IPS-15b (cell line): ENCODE measurements around the gene PGM2L1.

Source experiments
- H3K27me3 ChIP-seq: one replicate; pipeline ENCODE4 v1.6.1; 2013; ENCODE audit warnings: low read length; ENCODE audit not compliant: control insufficient read depth, insufficient read depth
- H3K36me3 ChIP-seq: one replicate; pipeline ENCODE4 v1.6.1; 2013; ENCODE audit warnings: low read length; ENCODE audit not compliant: control insufficient read depth, insufficient read depth
- H3K4me1 ChIP-seq: one replicate; pipeline ENCODE4 v1.6.1; 2013; ENCODE audit warnings: mild to moderate bottlenecking, low read length; ENCODE audit not compliant: control insufficient read depth, insufficient read depth
- H3K4me3 ChIP-seq: one replicate; pipeline ENCODE4 v1.5.1; 2013; ENCODE audit warnings: low read depth, low read length
- H3K9ac ChIP-seq: one replicate; pipeline ENCODE4 v1.6.1; 2013; ENCODE audit warnings: low read depth, mild to moderate bottlenecking, low read length
- H3K9me3 ChIP-seq: one replicate; pipeline ENCODE4 v1.6.1; 2013; ENCODE audit warnings: mild to moderate bottlenecking, low read length; ENCODE audit not compliant: control insufficient read depth, insufficient read depth

Gene PGM2L1

DNA sequence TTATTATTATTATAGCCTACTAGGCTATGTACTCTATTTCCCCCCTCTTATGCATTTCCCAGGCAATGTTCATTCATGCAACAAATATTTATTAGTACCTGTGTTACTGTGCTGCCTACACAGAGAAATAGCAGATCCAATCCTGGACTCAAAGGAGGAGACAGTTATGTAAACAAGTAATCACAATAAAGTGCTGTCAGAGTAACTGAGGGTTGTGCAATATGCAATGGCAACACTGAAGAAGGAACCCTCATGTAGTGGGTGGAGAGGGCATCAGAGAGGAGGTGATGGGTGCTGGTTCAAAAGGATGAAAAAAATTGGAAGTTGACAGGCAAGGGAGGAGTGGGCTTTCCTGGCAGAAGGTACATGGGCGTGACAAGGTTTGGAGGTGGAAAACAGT lies 85.9 kb downstream of the PGM2L1 start:
- Histone ChIP-seq H3K36me3 (no peaks in the 10 kb centered on the region), H3K9me3 (no peaks in the 10 kb centered on the region), H3K9ac (no peak overlapping the region), H3K27me3 (peaks cover 51% of the 10 kb centered on the region), H3K4me3 (no peak overlapping the region), H3K4me1 (no peaks in the 10 kb centered on the region)

DNA sequence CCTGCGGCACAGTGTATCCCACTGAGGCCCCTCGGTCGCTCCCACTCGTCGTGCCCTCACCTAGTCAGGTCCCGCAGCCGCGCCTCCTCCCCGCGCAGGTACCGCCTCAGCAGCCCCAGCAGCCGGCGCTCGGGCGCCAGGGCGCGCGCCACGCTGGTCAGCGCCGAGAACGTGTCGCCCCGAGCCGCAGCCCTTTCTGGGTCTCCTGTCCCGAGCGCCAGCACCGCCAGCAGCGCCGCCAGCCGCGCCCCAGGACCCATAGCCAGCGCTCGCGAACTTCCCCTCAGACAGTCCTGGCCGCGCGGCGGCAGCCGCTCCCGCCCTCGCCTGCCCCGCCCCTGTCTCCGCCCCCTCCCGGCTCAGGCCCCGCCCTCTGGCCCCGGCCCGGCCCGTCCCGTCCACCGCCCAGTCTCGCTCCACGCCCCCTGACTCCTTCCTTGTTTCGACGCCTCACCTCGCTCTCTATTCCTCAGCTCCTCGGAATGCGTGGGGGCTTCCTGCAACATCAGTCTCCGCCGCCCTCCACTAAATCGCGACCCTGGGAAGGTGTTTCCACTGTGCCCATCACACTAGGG lies 86.8 kb downstream of the PGM2L1 start, which contains the start of gene P4HA3:
Gene P4HA3 (minus strand): TSS at position 289 of the 575 bp plus-strand sequence. CDS start 29 bp downstream, at position 260.
- Histone ChIP-seq H3K36me3 (no peaks in the 10 kb centered on the region), H3K9ac (no peak within 1 kb of the TSS), H3K9me3 (no peaks in the 10 kb centered on the region), H3K4me1 (no peaks in the 10 kb centered on the region), H3K4me3 (peak within 1 kb of the TSS; percentile 55), H3K27me3 (peaks cover 55% of the 10 kb centered on the region)

DNA sequence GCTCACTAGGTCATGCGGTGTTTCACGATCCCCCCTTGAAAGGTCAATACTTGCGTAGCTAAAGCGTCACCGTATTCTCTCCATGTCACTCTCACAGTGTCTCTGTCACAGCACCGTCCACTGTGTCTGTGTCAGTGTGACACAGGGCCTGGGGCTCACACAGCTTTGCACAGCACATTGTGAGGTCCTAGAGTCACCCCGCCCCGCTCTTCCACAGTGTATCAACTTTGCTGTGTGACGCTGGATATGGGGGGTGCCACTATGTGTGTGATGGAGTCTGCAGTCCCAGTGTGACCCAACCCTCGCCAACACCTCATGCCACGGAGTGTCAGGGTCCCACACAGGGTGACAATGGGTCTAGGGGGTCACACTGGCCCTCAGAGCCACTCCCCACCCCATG lies 87.4 kb downstream of the PGM2L1 start:
- Histone ChIP-seq H3K9ac (no peak overlapping the region), H3K4me1 (no peaks in the 10 kb centered on the region), H3K27me3 (peaks cover 57% of the 10 kb centered on the region), H3K9me3 (no peaks in the 10 kb centered on the region), H3K4me3 (peak overlapping the region; percentile 55), H3K36me3 (no peaks in the 10 kb centered on the region)

DNA sequence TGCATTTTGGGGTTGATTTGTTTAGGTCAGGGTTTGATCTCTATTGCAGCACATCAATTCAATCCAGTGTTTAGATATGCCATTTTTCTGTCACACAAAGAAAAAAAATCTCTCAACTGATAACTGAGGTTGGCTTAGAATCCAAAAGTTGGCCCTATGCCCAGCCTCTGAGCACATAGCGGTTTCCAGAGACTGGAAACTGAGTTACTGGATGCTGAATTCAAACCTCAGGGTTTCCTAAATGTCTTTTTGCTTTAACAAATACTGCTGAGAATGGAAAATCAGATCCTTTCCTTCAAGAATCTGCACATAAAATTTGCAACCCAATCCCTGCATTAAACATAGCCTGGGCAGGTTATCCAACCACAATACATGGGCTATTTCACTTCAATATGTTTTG lies 90.8 kb downstream of the PGM2L1 start:
- no peaks in the 10 kb centered on the region for H3K9me3 ChIP-seq
- no peaks in the 10 kb centered on the region for H3K4me1 ChIP-seq
- H3K36me3 ChIP-seq: no peaks in the 10 kb centered on the region
- no peak overlapping the region for H3K9ac ChIP-seq
- no peak overlapping the region for H3K4me3 ChIP-seq
- H3K27me3 ChIP-seq: peaks cover 40% of the 10 kb centered on the region

DNA sequence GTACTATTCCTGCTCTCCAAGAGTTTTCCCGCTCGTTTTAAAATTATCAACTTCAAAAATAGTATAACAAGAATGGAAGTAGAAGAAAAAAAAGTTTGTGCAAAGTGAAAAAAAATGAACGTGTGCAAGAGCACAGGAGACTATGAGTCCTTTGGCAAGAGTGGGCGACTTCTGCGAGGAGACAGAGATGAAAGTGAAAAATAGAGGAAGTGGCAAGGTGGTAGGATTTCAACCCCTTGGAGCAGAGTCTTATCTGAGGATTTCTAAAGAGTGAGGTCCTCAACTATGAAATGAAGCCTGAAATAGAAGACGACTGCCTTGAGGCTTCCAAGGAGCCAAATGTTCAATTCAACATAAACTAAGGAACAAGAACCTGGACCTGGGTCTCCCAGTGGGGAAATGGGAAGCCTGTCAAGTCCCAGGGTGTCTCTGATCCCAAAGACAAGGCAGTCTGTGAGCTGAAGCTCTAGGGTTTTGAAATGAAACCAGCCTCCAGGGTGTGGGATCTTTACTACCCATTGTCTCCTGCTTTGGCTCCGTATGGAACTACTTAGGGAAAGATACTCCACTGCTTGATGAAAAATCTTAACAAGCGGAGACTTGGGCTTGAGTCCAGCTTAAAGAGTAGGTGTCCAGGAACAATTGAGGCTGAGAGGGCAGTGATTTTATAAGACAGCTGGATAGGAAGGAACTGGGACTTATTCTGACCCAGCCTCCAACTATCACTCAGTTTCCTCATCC lies 91.6 kb downstream of the PGM2L1 start:
- H3K36me3 ChIP-seq: no peaks in the 10 kb centered on the region

DNA sequence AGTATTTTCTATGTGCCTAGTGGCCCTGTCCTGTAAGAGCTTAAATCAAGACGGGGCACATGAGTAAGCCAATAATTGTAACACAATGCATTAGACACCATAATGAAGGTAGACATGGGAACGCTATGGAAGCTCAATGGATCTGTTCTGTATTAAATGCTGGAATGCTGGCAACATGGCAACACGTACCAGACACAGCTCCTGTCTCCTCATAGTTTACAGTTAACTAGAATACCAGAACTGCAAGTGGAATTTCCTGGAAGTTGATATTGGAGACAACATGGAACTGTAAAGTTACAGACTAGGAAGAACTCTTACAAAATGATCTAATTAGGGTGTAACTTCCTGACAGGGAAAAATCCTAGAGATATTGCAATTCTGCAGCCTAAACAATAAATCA lies 99.2 kb downstream of the PGM2L1 start:
- H3K36me3 ChIP-seq: no peaks in the 10 kb centered on the region
- H3K9me3 ChIP-seq: no peaks in the 10 kb centered on the region
- no peaks in the 10 kb centered on the region for H3K4me1 ChIP-seq
- no peak overlapping the region for H3K9ac ChIP-seq
- no peaks in the 10 kb centered on the region for H3K27me3 ChIP-seq
- H3K4me3 ChIP-seq: no peak overlapping the region

More for the DNA sequence above, 91.6 kb downstream of the PGM2L1 start:
- Histone ChIP-seq H3K4me3 (no peak overlapping the region), H3K9ac (no peak overlapping the region), H3K27me3 (peaks cover 32% of the 10 kb centered on the region), H3K9me3 (no peaks in the 10 kb centered on the region), H3K4me1 (no peaks in the 10 kb centered on the region)

DNA sequence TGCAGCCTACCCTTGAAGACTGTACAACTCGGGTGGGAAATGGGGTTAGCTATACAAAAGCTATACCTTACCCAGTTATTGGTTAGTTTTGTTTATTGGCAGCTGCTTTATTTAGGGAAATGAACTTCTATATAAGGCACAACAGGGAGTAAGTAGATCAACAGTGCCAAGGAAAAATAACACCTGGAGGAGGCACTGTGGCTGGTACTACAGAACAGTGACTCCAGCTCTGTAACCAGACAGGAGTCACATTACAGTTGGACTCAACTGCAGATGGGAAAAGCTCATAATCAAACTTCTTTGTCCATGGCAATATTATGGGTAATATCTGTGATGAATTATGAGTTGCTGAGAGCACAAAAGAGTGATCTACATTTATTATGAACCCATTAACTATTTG lies 100.7 kb downstream of the PGM2L1 start:
- no peaks in the 10 kb centered on the region for H3K36me3 ChIP-seq
- H3K9ac ChIP-seq: no peak overlapping the region
- no peaks in the 10 kb centered on the region for H3K9me3 ChIP-seq
- H3K4me1 ChIP-seq: no peaks in the 10 kb centered on the region
- H3K4me3 ChIP-seq: no peak overlapping the region
- no peaks in the 10 kb centered on the region for H3K27me3 ChIP-seq

DNA sequence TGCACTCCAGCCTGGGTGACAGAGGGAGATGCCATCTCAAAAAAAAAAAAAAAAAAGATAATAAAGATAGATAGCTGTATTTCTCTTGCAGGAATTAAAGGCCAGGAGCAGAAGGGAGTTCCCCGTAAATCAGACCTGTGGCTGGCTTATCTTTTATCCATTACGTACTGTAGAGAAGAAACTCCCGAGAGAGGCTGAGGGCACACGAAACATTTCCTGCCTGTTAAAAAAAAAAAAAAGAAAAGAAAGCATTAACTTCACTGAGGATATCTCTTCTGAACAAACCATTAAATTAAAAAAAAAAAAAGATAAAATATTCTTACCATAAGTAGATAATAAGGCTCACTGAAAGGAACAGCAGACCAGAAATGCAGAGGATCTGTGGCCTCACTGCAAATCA lies 109.3 kb downstream of the PGM2L1 start:
- H3K36me3 ChIP-seq: no peaks in the 10 kb centered on the region
- H3K9me3 ChIP-seq: no peaks in the 10 kb centered on the region
- H3K4me1 ChIP-seq: no peaks in the 10 kb centered on the region

DNA sequence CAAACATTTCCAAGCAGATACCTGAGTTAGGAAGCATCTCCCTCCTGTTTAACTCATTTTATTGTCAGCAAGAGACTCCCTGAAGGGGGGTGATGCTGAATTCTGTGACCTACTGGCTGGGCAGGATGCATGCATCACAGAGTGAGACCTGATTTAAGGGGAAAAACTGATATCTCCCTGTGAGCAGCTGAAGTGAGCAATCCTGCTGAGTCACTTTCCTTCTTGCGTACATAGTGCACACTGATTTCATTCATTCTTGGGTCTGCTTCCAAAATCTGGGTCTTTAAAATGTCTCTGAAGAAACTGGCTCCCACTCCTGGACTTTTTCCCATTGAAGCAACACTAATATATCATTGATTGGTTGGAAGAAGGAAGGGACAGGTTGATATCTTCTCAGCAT lies 110.1 kb downstream of the PGM2L1 start:
- no peaks in the 10 kb centered on the region for H3K27me3 ChIP-seq
- no peaks in the 10 kb centered on the region for H3K9me3 ChIP-seq
- H3K4me3 ChIP-seq: no peak overlapping the region
- no peaks in the 10 kb centered on the region for H3K36me3 ChIP-seq
- no peaks in the 10 kb centered on the region for H3K4me1 ChIP-seq
- H3K9ac ChIP-seq: no peak overlapping the region

More for the DNA sequence above, 109.3 kb downstream of the PGM2L1 start:
- Histone ChIP-seq H3K4me3 (no peak overlapping the region), H3K27me3 (no peaks in the 10 kb centered on the region), H3K9ac (no peak overlapping the region)

DNA sequence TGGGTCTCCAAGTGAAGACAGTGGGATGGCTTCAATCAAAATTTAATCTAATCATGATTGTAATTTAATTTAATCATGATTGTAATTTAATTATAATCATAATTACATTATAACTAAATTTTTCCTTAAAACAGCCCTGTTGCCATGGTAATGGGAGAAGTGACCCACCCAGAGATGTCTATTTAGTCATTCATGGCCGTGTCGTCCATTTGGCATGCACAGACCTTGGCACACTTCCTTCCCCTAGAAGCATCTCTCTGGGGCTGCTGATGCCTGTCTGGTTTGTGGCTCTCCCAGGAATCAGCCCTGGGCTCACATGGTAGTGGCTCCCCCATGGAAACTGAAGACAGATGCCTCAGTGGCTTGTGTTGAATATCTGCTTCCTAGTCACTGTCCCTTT lies 113.8 kb downstream of the PGM2L1 start:
- Histone ChIP-seq H3K9ac (no peak overlapping the region), H3K36me3 (no peaks in the 10 kb centered on the region), H3K4me1 (no peaks in the 10 kb centered on the region), H3K27me3 (no peaks in the 10 kb centered on the region), H3K9me3 (no peaks in the 10 kb centered on the region), H3K4me3 (no peak overlapping the region)

DNA sequence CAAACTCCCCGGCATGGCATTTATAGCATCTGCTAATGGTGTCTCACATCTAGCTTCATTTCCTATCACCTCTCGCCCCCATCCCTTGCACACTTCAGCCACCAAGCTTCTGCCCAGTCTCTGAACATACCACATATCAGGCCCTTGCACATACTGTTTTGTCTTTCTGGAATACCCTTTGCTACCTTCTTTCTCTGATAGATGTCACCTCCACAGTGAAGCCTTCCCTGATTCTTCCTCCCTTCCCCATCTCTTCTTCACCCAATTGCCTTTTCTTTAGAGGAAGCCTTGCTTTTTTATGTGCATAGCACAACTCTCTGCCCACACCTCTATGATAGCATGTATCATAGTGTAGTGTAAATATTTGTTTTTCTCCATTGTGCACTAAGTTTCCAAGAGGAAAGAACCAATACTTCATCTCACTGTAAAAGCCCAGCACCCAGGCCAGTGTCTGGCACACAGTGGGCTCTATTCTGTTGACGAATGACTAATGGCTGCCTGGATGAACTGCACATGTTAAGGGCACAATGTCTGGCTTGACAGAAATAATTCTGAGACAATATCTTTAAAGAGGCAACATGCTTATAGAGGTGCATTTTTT lies 114.6 kb downstream of the PGM2L1 start:
- no peak overlapping the region for H3K9ac ChIP-seq
- no peaks in the 10 kb centered on the region for H3K4me1 ChIP-seq
- no peak overlapping the region for H3K4me3 ChIP-seq
- H3K9me3 ChIP-seq: no peaks in the 10 kb centered on the region
- no peaks in the 10 kb centered on the region for H3K27me3 ChIP-seq
- H3K36me3 ChIP-seq: no peaks in the 10 kb centered on the region

DNA sequence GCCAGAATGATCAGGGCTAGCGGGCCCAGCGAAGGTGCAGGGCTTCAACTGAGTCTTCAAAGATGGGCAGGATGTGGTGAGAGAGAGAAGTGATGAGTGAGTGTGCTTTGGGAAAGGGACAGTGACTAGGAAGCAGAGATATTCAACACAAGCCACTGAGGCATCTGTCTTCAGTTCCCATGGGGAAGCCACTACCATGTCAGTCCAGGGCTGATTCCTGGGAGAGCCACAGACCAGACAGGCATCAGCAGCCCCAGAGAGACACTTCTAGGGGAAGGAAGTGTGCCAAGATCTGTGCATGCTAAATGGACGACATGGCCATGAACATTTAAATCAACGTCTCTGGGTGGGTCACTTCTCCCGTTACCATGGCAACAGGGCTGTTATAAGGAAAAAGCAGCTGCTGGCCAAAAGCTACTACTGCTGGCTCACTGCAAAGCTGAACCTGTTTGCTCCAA lies 115.3 kb downstream of the PGM2L1 start:
- H3K9me3 ChIP-seq: no peaks in the 10 kb centered on the region

More for the DNA sequence above, 115.3 kb downstream of the PGM2L1 start:
- no peak overlapping the region for H3K4me3 ChIP-seq
- no peak overlapping the region for H3K9ac ChIP-seq
- no peaks in the 10 kb centered on the region for H3K36me3 ChIP-seq
- no peaks in the 10 kb centered on the region for H3K4me1 ChIP-seq
- H3K27me3 ChIP-seq: no peaks in the 10 kb centered on the region
